ENCODE measurements around the gene RHBDL3.

DNA sequence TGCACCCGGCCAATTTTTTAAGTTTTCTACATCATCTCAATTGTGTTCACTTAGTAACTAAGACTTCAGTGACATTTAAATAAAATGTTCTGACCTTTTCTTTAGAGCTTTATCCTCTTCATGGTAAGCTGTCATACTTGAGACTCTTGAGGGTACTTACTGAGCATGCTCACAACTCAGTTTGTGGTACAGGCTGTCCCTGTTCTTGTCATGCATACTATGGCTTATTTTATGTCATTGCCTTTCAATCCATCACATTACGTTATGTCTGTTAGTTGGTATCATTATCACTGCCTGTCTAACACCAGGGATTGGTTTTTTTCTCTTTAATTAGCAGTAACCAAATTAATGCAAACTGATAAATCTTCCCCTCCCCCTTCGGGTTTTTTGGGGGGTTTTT, 41.9 kb upstream of the RHBDL3 start:
- no peak for TF ChIP-seq RXRA (IDR thresholded peaks at IDR 0.05; ENCODE audit: insufficient read depth, low read depth, low read length)
- no peak for TF ChIP-seq RAD21 (IDR thresholded peaks at IDR 0.05 in 1 of 2, conservative IDR thresholded peaks at IDR 0.05 in 1 of 2; ENCODE audit: low read depth in 2 of 2, low read length in 2 of 2)
- no peak for TF ChIP-seq CEBPB (IDR thresholded peaks at IDR 0.05; ENCODE audit: low read depth, low read length)
- TF ChIP-seq POLR2AphosphoS5 (IDR thresholded peaks at IDR 0.05; ENCODE audit: low read depth, low read length) = no peak
- TF ChIP-seq EZH2 (IDR thresholded peaks at IDR 0.05; ENCODE audit: low read depth, low read length, severe bottlenecking) = no peak
- no peak for TF ChIP-seq SRF (IDR thresholded peaks at IDR 0.05; ENCODE audit: low read depth, low read length)
- TF ChIP-seq, protein P1, sequence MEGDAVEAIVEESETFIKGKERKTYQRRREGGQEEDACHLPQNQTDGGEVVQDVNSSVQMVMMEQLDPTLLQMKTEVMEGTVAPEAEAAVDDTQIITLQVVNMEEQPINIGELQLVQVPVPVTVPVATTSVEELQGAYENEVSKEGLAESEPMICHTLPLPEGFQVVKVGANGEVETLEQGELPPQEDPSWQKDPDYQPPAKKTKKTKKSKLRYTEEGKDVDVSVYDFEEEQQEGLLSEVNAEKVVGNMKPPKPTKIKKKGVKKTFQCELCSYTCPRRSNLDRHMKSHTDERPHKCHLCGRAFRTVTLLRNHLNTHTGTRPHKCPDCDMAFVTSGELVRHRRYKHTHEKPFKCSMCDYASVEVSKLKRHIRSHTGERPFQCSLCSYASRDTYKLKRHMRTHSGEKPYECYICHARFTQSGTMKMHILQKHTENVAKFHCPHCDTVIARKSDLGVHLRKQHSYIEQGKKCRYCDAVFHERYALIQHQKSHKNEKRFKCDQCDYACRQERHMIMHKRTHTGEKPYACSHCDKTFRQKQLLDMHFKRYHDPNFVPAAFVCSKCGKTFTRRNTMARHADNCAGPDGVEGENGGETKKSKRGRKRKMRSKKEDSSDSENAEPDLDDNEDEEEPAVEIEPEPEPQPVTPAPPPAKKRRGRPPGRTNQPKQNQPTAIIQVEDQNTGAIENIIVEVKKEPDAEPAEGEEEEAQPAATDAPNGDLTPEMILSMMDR (IDR thresholded peaks at IDR 0.05; ENCODE audit: control extremely low read depth in 1 of 3, insufficient read depth in 1 of 3, low read depth in 1 of 3, low read length in 3 of 3) = no peak
